Endothelial cell of umbilical vein (primary cell): Measurements from ENCODE around the gene LMO4. TPM values are rescaled to one million over a fixed set of nuclear protein-coding genes. Genes with fewer than 3 reads are reported as not detected.

Source experiments
- BruUV-seq: library from RNA; stranded (reverse); fragments of 400-500 nt; replicated peaks from 2 replicates; lab custom pipeline; 2021; lab: Mats Ljungman, UMichigan
- CTCF ChIA-PET: fragments of 300-600, 350-600 bp; sonication (Branson Sonifier 250); formaldehyde crosslinking; loops from one replicate; lab custom pipeline; 2021; ENCODE audit warnings: antibody characterized with exemption, inconsistent platforms; lab: Charles Lee
- POLR2A ChIA-PET: fragments of 300-600, 350-600 bp; sonication (Branson Sonifier 250); formaldehyde crosslinking; loops from one replicate; lab custom pipeline; 2021; ENCODE audit warnings: antibody characterized with exemption, inconsistent platforms; lab: Charles Lee
- DNase-seq: peaks from one replicate; pipeline ENCODE4 v3.0.0-alpha.2; 2011; ENCODE audit warnings: low read depth, low spot score
- FAIRE-seq: peaks from 2 replicates; lab custom pipeline; 2011; peaks lifted over from hg19 to GRCh38; lab: Jason Lieb, UNC
- H2AFZ ChIP-seq: 2 replicates; pipeline ENCODE4 v1.6.0; 2012; ENCODE audit warnings: low read depth, low read length, control low read depth, inconsistent platforms
- H3K27ac ChIP-seq: 2 replicates; pipeline ENCODE4 v1.5.1; 2011; ENCODE audit warnings: low read depth, mild to moderate bottlenecking, control low read depth, low read length, moderate library complexity; ENCODE audit not compliant: insufficient read depth
- H3K27me3 ChIP-seq, 2 experiments: 2 replicates each; pipeline versions ENCODE4 v1.6.0 to v1.6.1; 2011; ENCODE audit warnings: low read length in 2 of 2, mixed read lengths in 1 of 2; ENCODE audit not compliant: control insufficient read depth in 2 of 2, insufficient read depth in 2 of 2
- H3K36me3 ChIP-seq, 2 experiments: 2 replicates in 1 of 2; 3 replicates in 1 of 2; pipeline ENCODE4 v1.5.1; 2011; ENCODE audit warnings: low read length in 2 of 2, mild to moderate bottlenecking in 1 of 2, moderate library complexity in 1 of 2; ENCODE audit not compliant: control insufficient read depth in 2 of 2, insufficient read depth in 2 of 2; ENCODE audit errors: extremely low read depth in 1 of 2
- H3K4me1 ChIP-seq: 3 replicates; pipeline ENCODE4 v1.5.1; 2011; ENCODE audit warnings: mild to moderate bottlenecking, low read length; ENCODE audit not compliant: control insufficient read depth, insufficient read depth; ENCODE audit errors: extremely low read depth
- H3K4me2 ChIP-seq: 2 replicates; pipeline ENCODE4 v1.6.1; 2011; ENCODE audit warnings: low read length, control low read depth, mixed read lengths; ENCODE audit not compliant: insufficient read depth
- H3K4me3 ChIP-seq, 3 experiments: fragments of 200-600 bp in 1 of 3; sonication (generic), shearing (Covaris generic) in 1 of 3; replicated peaks in 1 of 3; 2 replicates each; pipeline ENCODE4 v1.5.1; 2011 to 2016; ENCODE audit warnings: control low read depth in 3 of 3, low read length in 3 of 3, mild to moderate bottlenecking in 2 of 3, inconsistent platforms in 1 of 3, low read depth in 1 of 3, moderate library complexity in 1 of 3; ENCODE audit not compliant: insufficient read depth in 1 of 3
- H3K79me2 ChIP-seq: 2 replicates; pipeline ENCODE4 v1.6.0; 2012; ENCODE audit warnings: low read length, inconsistent platforms; ENCODE audit not compliant: control insufficient read depth, insufficient read depth
- H3K9ac ChIP-seq: replicated peaks from 2 replicates; pipeline ENCODE3; 2011; ENCODE audit warnings: low read length, control low read depth; ENCODE audit not compliant: insufficient read depth; ENCODE audit errors: extremely low read depth
- H3K9me1 ChIP-seq: replicated peaks from 3 replicates; pipeline ENCODE4 v1.6.0; 2011; ENCODE audit warnings: mild to moderate bottlenecking, low read length; ENCODE audit not compliant: control insufficient read depth, insufficient read depth; ENCODE audit errors: extremely low read depth
- H3K9me3 ChIP-seq: replicated peaks from 2 replicates; pipeline ENCODE4 v1.5.1; 2012; ENCODE audit warnings: low read length, inconsistent platforms; ENCODE audit not compliant: control insufficient read depth, insufficient read depth
- H4K20me1 ChIP-seq: replicated peaks from 2 replicates; pipeline ENCODE3; 2011; ENCODE audit warnings: mild to moderate bottlenecking, low read length; ENCODE audit not compliant: control insufficient read depth, insufficient read depth; ENCODE audit errors: extremely low read depth
- EZH2 ChIP-seq: IDR thresholded peaks from 2 replicates; pipeline ENCODE4 v1.6.1; 2012; ENCODE audit warnings: borderline replicate concordance, low read depth, mild to moderate bottlenecking, moderate library complexity, low read length, inconsistent platforms; ENCODE audit not compliant: severe bottlenecking
- FOS ChIP-seq: IDR thresholded peaks from 2 replicates; pipeline ENCODE4 v1.6.1; 2011; ENCODE audit warnings: mild to moderate bottlenecking, low read length, moderate library complexity, borderline replicate concordance; ENCODE audit not compliant: insufficient read depth
- GATA2 ChIP-seq: IDR thresholded peaks from 2 replicates; pipeline ENCODE4 v1.7.0; 2011; ENCODE audit warnings: low read depth, mild to moderate bottlenecking, moderate library complexity, mixed read lengths, low read length; ENCODE audit not compliant: insufficient read length, insufficient read depth
- JUN ChIP-seq: IDR thresholded peaks from 2 replicates; pipeline ENCODE4 v1.6.1; 2011; ENCODE audit warnings: borderline replicate concordance, low read depth; ENCODE audit not compliant: insufficient read length, insufficient read depth
- MYC ChIP-seq: IDR thresholded peaks from one replicate; pipeline ENCODE4 v1.6.1; 2011; ENCODE audit warnings: mild to moderate bottlenecking, low read depth, low read length
- POLR2A ChIP-seq: IDR thresholded peaks from 2 replicates; pipeline ENCODE4 v1.6.1; 2012; ENCODE audit warnings: low read depth, mild to moderate bottlenecking, control low read depth, low read length
- POLR2AphosphoS5 ChIP-seq: IDR thresholded peaks from 2 replicates; pipeline ENCODE4 v1.6.1; 2012; ENCODE audit warnings: low read depth, mild to moderate bottlenecking, control low read depth, low read length, moderate library complexity; ENCODE audit not compliant: insufficient read depth
- dilution Hi-C: fragments of 300-500 bp; cut with MboI; formaldehyde crosslinking; loops from one replicate; pipeline ENCODE4 v1.15.0; 2019; ENCODE audit warnings: low sequenced_read_pairs; ENCODE audit not compliant: extremely low pct_ligation_motif_present
- intact Hi-C: fragments of 100-400 bp; cut with micrococcal nuclease; formaldehyde crosslinking; loops from one replicate; pipeline ENCODE4 v1.10.0; 2022
- polyA plus RNA-seq, 4 experiments: library from polyadenylated mRNA; depleted of rRNA in 3 of 4; stranded (reverse) in 3 of 4; unstranded in 1 of 4; fragments of >200 nt; gene quantifications; 2 replicates each; pipeline versions ENCODE4 v1.2.1 to v1.2.3, GENCODE V29; 2011 to 2012; ENCODE audit warnings: missing spikeins in 1 of 4
- total RNA-seq: library from RNA; stranded (reverse); gene quantifications from 2 replicates; pipeline ENCODE4 v1.2.3, GENCODE V29; 2021
- TF ChIP-seq, protein P1 (sequence below), 2 donors: IDR thresholded peaks; 1 replicate in 1 of 2; 2 replicates in 1 of 2; pipeline ENCODE4 v1.5.1; 2011; ENCODE audit warnings: low read length in 2 of 2, mild to moderate bottlenecking in 2 of 2, moderate library complexity in 2 of 2, control low read depth in 1 of 2, inconsistent platforms in 1 of 2, low read depth in 1 of 2; ENCODE audit not compliant: insufficient read depth in 1 of 2; ENCODE audit errors: extremely low read depth in 1 of 2
- TF ChIP-seq, protein P2 (sequence below): IDR thresholded peaks from 2 replicates; pipeline ENCODE4 v1.6.1; 2011; ENCODE audit not compliant: insufficient read depth, insufficient read length

The LMO4 gene
- total and polyA plus RNA-seq, 2 donors (not counting 3 experiments of a cell fraction or from before 2014, with no cell fraction given) = 24.8 to 36.6 TPM

DNA sequence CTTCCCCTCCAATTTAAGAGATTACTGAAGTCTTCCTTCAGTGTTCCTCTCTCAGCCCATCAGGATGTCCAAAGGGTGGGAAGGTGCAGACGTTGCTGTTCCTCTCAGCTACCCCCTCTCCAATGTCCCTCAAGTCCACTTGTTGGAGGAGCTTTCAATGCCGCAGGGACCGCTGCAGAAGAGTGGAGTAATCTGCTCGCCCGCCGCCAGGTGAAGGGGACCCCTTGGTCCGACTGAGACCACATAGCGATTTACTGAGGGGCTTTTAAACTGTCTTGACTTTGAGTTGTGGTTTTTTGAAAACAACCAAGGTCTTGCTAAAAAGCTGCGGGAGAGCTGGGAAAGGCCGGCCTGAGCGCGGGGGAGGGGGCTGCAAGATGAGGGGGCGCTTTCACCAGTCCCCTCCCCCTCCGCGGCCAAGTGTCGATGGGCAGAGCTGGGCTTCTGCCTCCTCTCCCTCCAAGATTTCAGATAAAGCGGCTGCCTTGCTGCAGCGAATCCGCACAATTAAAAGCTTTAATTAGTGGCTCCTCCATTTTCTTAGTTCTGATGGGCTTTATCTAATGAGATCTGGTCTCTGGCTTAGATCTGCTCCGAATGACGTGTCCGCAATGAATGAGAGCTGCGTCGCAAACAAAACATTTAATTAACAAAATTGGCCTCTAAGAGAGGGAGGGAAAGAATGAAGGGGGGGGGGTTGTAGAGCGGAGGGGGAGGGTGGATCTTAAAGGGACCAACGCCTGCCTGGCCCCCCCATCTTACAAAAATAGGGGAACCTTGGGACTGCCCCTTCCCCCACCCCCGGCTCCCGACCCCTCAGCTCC is 5.9 kb downstream of the LMO4 start:
- Histone ChIP-seq H3K27ac (peak overlapping the region; percentile 66), H3K9me3 (no peaks in the 10 kb centered on the region), H3K4me2 (peak overlapping the region; percentile 87), H2AFZ (peak overlapping the region; percentile 78), H3K79me2 (peaks cover 30% of the 10 kb centered on the region), H3K27me3 (no peaks in the 10 kb centered on the region), H3K36me3 (peaks cover under 1 to 1% of the 10 kb centered on the region in 2 experiments), H3K9ac (peak overlapping the region; percentile 75), H4K20me1 (no peaks in the 10 kb centered on the region), H3K4me1 (peaks cover 20% of the 10 kb centered on the region), H3K4me3 (peak overlapping the region; percentile 61 to 88 (median 65)), H3K9me1 (no peaks in the 10 kb centered on the region)
- FAIRE-seq (no peak), DNase-seq (peak; percentile 39)
- BruUV-seq = TSS peak; percentile 70
- intact Hi-C loops (loop anchor here (2.0 to 10.0 kb wide), 2 partner anchors 58 to 1550 kb away; no protein-coding TSS in a partner anchor), dilution Hi-C loops (no loop called here)
- ChIA-PET CTCF (interaction anchor here (0.6 to 2.9 kb wide), 8 partner anchors 8 to 846 kb away, joined by 3 to 27 read pairs (median 4); no protein-coding TSS in a partner anchor), POLR2A (interaction anchor here (0.6 kb wide), 2 partner anchors 421 to 862 kb away, joined by 4 read pairs; partner anchors contain the start of gene SELENOF)
- TF ChIP-seq FOS = no peak
- peak; percentile 56 for TF ChIP-seq GATA2

DNA sequence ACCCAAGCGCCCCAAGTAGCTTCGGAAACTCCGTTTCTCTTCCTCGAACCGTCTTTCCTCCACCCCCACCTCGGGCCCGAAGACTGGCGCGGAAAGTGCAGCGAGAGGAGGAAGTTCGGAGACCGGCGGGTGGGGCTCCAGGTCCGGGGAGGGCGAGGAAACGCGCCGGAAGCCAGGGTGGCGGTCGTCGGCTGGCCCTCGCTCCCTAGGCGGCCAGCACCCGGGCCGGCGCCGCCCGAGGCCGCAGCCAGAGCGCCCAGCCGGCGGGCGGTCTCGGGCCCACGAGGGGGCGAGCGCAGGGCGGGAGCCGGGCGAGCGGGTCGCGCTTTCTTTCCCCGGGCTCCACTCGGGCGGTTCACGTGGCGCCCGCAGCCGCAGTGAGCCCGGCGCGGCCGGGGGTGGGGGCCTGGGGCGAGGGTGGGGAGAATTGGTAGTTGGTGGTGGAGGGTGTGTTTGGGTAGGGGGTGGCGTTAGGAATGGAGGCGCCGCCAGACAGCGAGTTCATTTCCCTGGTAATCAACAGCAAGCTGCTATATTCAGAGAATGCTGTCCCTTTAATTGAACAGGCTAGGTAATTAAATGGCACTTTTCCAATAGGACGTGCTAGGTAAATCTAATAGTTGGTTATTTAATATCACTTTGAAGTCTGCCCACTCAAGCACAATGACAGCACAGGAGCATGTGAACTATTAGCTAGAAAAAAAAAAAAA is 6.7 kb downstream of the LMO4 start:
- Histone ChIP-seq H3K4me3 (peak overlapping the region; percentile 61 to 88 (median 63)), H4K20me1 (no peaks in the 10 kb centered on the region), H3K27ac (peak overlapping the region; percentile 66), H3K27me3 (no peaks in the 10 kb centered on the region), H3K4me2 (peak overlapping the region; percentile 74), H3K79me2 (peaks cover 25% of the 10 kb centered on the region), H2AFZ (peak overlapping the region; percentile 78), H3K9me1 (no peaks in the 10 kb centered on the region), H3K9ac (peak overlapping the region; percentile 75), H3K4me1 (peaks cover 20% of the 10 kb centered on the region), H3K36me3 (peaks cover 2 to 9% of the 10 kb centered on the region in 2 experiments), H3K9me3 (no peaks in the 10 kb centered on the region)
- ChIA-PET POLR2A (interaction anchor here (0.6 kb wide), 1 partner anchor 421 kb away, joined by 4 read pairs; the partner anchor contains the start of gene SELENOF), CTCF (interaction anchor here (0.8 to 2.9 kb wide), 10 partner anchors 9 to 845 kb away, joined by 3 to 27 read pairs (median 4); no protein-coding TSS in a partner anchor)
- TF ChIP-seq JUN (no peak), POLR2AphosphoS5 (peak; percentile 74), POLR2A (peak; percentile 54), EZH2 (no peak), MYC (no peak)
- TF ChIP-seq, protein P1, sequence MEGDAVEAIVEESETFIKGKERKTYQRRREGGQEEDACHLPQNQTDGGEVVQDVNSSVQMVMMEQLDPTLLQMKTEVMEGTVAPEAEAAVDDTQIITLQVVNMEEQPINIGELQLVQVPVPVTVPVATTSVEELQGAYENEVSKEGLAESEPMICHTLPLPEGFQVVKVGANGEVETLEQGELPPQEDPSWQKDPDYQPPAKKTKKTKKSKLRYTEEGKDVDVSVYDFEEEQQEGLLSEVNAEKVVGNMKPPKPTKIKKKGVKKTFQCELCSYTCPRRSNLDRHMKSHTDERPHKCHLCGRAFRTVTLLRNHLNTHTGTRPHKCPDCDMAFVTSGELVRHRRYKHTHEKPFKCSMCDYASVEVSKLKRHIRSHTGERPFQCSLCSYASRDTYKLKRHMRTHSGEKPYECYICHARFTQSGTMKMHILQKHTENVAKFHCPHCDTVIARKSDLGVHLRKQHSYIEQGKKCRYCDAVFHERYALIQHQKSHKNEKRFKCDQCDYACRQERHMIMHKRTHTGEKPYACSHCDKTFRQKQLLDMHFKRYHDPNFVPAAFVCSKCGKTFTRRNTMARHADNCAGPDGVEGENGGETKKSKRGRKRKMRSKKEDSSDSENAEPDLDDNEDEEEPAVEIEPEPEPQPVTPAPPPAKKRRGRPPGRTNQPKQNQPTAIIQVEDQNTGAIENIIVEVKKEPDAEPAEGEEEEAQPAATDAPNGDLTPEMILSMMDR (IDR thresholded peaks at IDR 0.05; ENCODE audit: extremely low read depth in 1 of 2, insufficient read depth in 1 of 2, low read depth in 1 of 2, low read length in 2 of 2) = peak in 1 of 2 donors; percentile 40
- TF ChIP-seq, protein P2, sequence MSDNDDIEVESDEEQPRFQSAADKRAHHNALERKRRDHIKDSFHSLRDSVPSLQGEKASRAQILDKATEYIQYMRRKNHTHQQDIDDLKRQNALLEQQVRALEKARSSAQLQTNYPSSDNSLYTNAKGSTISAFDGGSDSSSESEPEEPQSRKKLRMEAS = no peak
- DNase-seq (peak; percentile 42), FAIRE-seq (peak; percentile 65)
- no TSS peak for BruUV-seq
- dilution Hi-C loops = no loop called here
- intact Hi-C loops = loop anchor here (2.0 to 10.0 kb wide), 2 partner anchors 57 to 1549 kb away; no protein-coding TSS in a partner anchor
